NCI-H2029 (cell line): ENCODE results near the gene OTUB2.

Source experiments
- DNase-seq: peaks from one replicate; lab custom pipeline; 2025; lab: John Stamatoyannopoulos, UW

Gene OTUB2

GRCh38 chr14:94021416-94022157 is 4.6 kb upstream of the OTUB2 start:
- DNase-seq, result no peak

GRCh38 chr14:94022532-94023411 is 3.4 kb upstream of the OTUB2 start:
- DNase-seq, result no peak

GRCh38 chr14:94024549-94024948 is 1.6 kb upstream of the OTUB2 start:
- DNase-seq, result no peak

GRCh38 chr14:94025720-94026119 is 420 bp upstream of the OTUB2 start:
- DNase-seq, result no peak

- DNase-seq, result no peak
Measured at GRCh38 chr14:94026889-94027469, 839 bp downstream of the OTUB2 start.

GRCh38 chr14:94027566-94028449 is 1.7 kb downstream of the OTUB2 start:
- DNase-seq, result peak; percentile 32

GRCh38 chr14:94028450-94028826 is 2.3 kb downstream of the OTUB2 start:
- no peak for DNase-seq

- DNase-seq, result no peak
Measured at GRCh38 chr14:94029265-94029664, 3.1 kb downstream of the OTUB2 start.

- no peak for DNase-seq
Measured at GRCh38 chr14:94029671-94030203, 3.6 kb downstream of the OTUB2 start.

GRCh38 chr14:94030571-94030970 is 4.4 kb downstream of the OTUB2 start:
- no peak for DNase-seq

- no peak for DNase-seq
Measured at GRCh38 chr14:94031161-94031882, 5.2 kb downstream of the OTUB2 start.

- DNase-seq, result no peak
Measured at GRCh38 chr14:94031883-94032279, 5.7 kb downstream of the OTUB2 start.

GRCh38 chr14:94034886-94035285 is 8.7 kb downstream of the OTUB2 start:
- DNase-seq, result no peak

- DNase-seq, result no peak
Measured at GRCh38 chr14:94036313-94037167, 10.4 kb downstream of the OTUB2 start.

GRCh38 chr14:94037954-94038353 is 11.8 kb downstream of the OTUB2 start:
- no peak for DNase-seq

- DNase-seq, result no peak
Measured at GRCh38 chr14:94038510-94038909, 12.4 kb downstream of the OTUB2 start.

- no peak for DNase-seq
Measured at GRCh38 chr14:94038921-94039629, 12.9 kb downstream of the OTUB2 start.

GRCh38 chr14:94040247-94040646 is 14.1 kb downstream of the OTUB2 start:
- no peak for DNase-seq

GRCh38 chr14:94040796-94041195 is 14.7 kb downstream of the OTUB2 start:
- no peak for DNase-seq
